WI38 (cell line): ENCODE measurements around the gene MTX1.
"Not testable (repeated sequence)": the region's sequence is repeated elsewhere in the genome, so short reads cannot be mapped to it uniquely, and the experiment has no call there.

Experiments
- H3K4me3 ChIP-seq: 2 replicates; pipeline ENCODE4 v1.5.1; 2011; ENCODE audit warnings: low read depth, mild to moderate bottlenecking, control low read depth, low read length
- CTCF ChIP-seq: IDR thresholded peaks from 2 replicates; pipeline ENCODE4 v1.5.1; 2012; ENCODE audit warnings: low read depth, mild to moderate bottlenecking, control low read depth, low read length

Gene MTX1

GRCh38 chr1:155223047-155223446 is 14.6 kb downstream of the MTX1 start:
- TF ChIP-seq CTCF = no peak
- no peak overlapping the region for H3K4me3 ChIP-seq

GRCh38 chr1:155225404-155225759 is 16.9 kb downstream of the MTX1 start:
- H3K4me3 ChIP-seq = not testable (repeated sequence)

GRCh38 chr1:155226188-155226909 is 17.9 kb downstream of the MTX1 start:
- H3K4me3 ChIP-seq = peak overlapping the region; percentile 68
- TF ChIP-seq CTCF = peak; percentile 36

- peak overlapping the region; percentile 68 for H3K4me3 ChIP-seq
- no peak for TF ChIP-seq CTCF
These were observed 18.4 kb downstream of the MTX1 start for GRCh38 chr1:155226910-155227260.

- H3K4me3 ChIP-seq = peak overlapping the region; percentile 68
- no peak for TF ChIP-seq CTCF
These were observed 19.0 kb downstream of the MTX1 start for GRCh38 chr1:155227261-155228095.

- TF ChIP-seq CTCF = no peak
- peak overlapping the region; percentile 47 for H3K4me3 ChIP-seq
These were observed 19.6 kb downstream of the MTX1 start for GRCh38 chr1:155228096-155228427.

- H3K4me3 ChIP-seq = not testable (repeated sequence)
These were observed 22.8 kb downstream of the MTX1 start for GRCh38 chr1:155231302-155231701.

GRCh38 chr1:155232001-155232978 is 23.8 kb downstream of the MTX1 start:
- not testable (repeated sequence) for H3K4me3 ChIP-seq

- not testable (repeated sequence) for H3K4me3 ChIP-seq
These were observed 25.0 kb downstream of the MTX1 start for GRCh38 chr1:155233502-155233901.

GRCh38 chr1:155235375-155235774 is 26.9 kb downstream of the MTX1 start:
- H3K4me3 ChIP-seq = not testable (repeated sequence)
